Endodermal cell (in vitro differentiated cells): Measurements from ENCODE around the gene KMT2C. TPM values are rescaled to one million over a fixed set of nuclear protein-coding genes. Genes with fewer than 3 reads are reported as not detected.

Experiments used
- DNase-seq: peaks from one replicate; pipeline ENCODE4 v3.0.0-alpha.2; 2017
- H3K27ac ChIP-seq: 2 replicates; pipeline ENCODE4 v1.5.1; 2013; ENCODE audit warnings: mild to moderate bottlenecking, low read depth, low read length, moderate library complexity
- H3K27me3 ChIP-seq: 2 replicates; pipeline ENCODE4 v1.6.1; 2013; ENCODE audit warnings: mild to moderate bottlenecking, low read length, moderate library complexity; ENCODE audit not compliant: insufficient read depth, control insufficient read depth, poor library complexity, severe bottlenecking
- H3K36me3 ChIP-seq: 2 replicates; pipeline ENCODE4 v1.7.0; 2013; ENCODE audit warnings: mild to moderate bottlenecking, low read length, moderate library complexity; ENCODE audit not compliant: control insufficient read depth, insufficient read depth
- H3K4me1 ChIP-seq: one replicate; pipeline ENCODE4 v1.7.0; 2013; ENCODE audit warnings: low read length; ENCODE audit not compliant: control insufficient read depth, insufficient read depth
- H3K4me3 ChIP-seq: 2 replicates; pipeline ENCODE4 v1.5.1; 2013; ENCODE audit warnings: mild to moderate bottlenecking, low read length, moderate library complexity
- H3K9ac ChIP-seq: 2 replicates; pipeline ENCODE4 v1.6.1; 2013; ENCODE audit warnings: mild to moderate bottlenecking, low read length, moderate library complexity; ENCODE audit not compliant: poor library complexity, severe bottlenecking; ENCODE audit errors: extremely low read depth
- H3K9me3 ChIP-seq: 2 replicates; pipeline ENCODE4 v1.6.1; 2013; ENCODE audit warnings: mild to moderate bottlenecking, low read length, moderate library complexity; ENCODE audit not compliant: control insufficient read depth
- H3K27ac Mint-ChIP-seq: 2 replicates; pipeline ENCODE4 v1.8.0; 2020; ENCODE audit warnings: mixed read lengths
- H3K27me3 Mint-ChIP-seq: 2 replicates; pipeline ENCODE4 v1.8.0; 2021; ENCODE audit warnings: mild to moderate bottlenecking, mixed read lengths; ENCODE audit not compliant: insufficient read depth
- H3K36me3 Mint-ChIP-seq: 2 replicates; pipeline ENCODE4 v1.8.0; 2020; ENCODE audit warnings: low read depth, mixed read lengths
- H3K4me1 Mint-ChIP-seq: 2 replicates; pipeline ENCODE4 v1.8.0; 2020; ENCODE audit warnings: mixed read lengths
- H3K4me3 Mint-ChIP-seq: 2 replicates; pipeline ENCODE4 v1.8.0; 2020; ENCODE audit warnings: mild to moderate bottlenecking, moderate library complexity, mixed read lengths
- H3K9me3 Mint-ChIP-seq: 2 replicates; pipeline ENCODE4 v1.8.0; 2020; ENCODE audit warnings: mild to moderate bottlenecking, mixed read lengths
- WGBS, 2 experiments: methylation state at CpG; one replicate each; pipeline versions ENCODE4 v1.1.5 to v1.1.7; 2013; ENCODE audit warnings: missing lambda C conversion rate in 2 of 2, mixed read lengths in 1 of 2; ENCODE audit not compliant: insufficient coverage in 1 of 2, insufficient read length in 1 of 2; 5-methylcytosine and 5-hydroxymethylcytosine counted together
- total RNA-seq, 2 donors: library from RNA; stranded (reverse); fragmentation: NEBNext Ultra II Directional in 1 of 2; extraction: Animal tissue kit (Norgen Biotek cat#: 25700) in 1 of 2; gene quantifications; 2 replicates in 1 of 2; 3 replicates in 1 of 2; pipeline ENCODE4 v1.2.1, GENCODE V29; 2021
- TF ChIP-seq, protein P1 (sequence below): fragments of 200-600 bp; sonication (generic); conservative IDR thresholded peaks from 2 replicates; pipeline ENCODE4 v1.5.0; 2021; ENCODE audit warnings: antibody characterized with exemption, mild to moderate bottlenecking

Gene KMT2C
- total RNA-seq, 2 donors from 2014 or later = 54.3 to 60.6 TPM

- Mint-ChIP-seq H3K27me3 (no peaks in the 10 kb centered on the region), H3K9me3 (peaks cover 6% of the 10 kb centered on the region), H3K27ac (no peak overlapping the region), H3K4me3 (no peak overlapping the region), H3K4me1 (no peaks in the 10 kb centered on the region), H3K36me3 (peaks cover 87% of the 10 kb centered on the region)
- TF ChIP-seq, protein P1, sequence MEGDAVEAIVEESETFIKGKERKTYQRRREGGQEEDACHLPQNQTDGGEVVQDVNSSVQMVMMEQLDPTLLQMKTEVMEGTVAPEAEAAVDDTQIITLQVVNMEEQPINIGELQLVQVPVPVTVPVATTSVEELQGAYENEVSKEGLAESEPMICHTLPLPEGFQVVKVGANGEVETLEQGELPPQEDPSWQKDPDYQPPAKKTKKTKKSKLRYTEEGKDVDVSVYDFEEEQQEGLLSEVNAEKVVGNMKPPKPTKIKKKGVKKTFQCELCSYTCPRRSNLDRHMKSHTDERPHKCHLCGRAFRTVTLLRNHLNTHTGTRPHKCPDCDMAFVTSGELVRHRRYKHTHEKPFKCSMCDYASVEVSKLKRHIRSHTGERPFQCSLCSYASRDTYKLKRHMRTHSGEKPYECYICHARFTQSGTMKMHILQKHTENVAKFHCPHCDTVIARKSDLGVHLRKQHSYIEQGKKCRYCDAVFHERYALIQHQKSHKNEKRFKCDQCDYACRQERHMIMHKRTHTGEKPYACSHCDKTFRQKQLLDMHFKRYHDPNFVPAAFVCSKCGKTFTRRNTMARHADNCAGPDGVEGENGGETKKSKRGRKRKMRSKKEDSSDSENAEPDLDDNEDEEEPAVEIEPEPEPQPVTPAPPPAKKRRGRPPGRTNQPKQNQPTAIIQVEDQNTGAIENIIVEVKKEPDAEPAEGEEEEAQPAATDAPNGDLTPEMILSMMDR = no peak
- Histone ChIP-seq H3K4me1 (no peaks in the 10 kb centered on the region), H3K9ac (no peak overlapping the region), H3K9me3 (no peaks in the 10 kb centered on the region), H3K36me3 (peaks cover 94% of the 10 kb centered on the region), H3K27ac (no peak overlapping the region), H3K27me3 (no peaks in the 10 kb centered on the region), H3K4me3 (no peak overlapping the region)
- no peak for DNase-seq
- 94 to 95% methylated on average over 2 to 5 of the region's 5 CpGs for WGBS, 2 experiments
Observed at GRCh38 chr7:152148706-152149105, 287.1 kb downstream of the KMT2C start.

DNA sequence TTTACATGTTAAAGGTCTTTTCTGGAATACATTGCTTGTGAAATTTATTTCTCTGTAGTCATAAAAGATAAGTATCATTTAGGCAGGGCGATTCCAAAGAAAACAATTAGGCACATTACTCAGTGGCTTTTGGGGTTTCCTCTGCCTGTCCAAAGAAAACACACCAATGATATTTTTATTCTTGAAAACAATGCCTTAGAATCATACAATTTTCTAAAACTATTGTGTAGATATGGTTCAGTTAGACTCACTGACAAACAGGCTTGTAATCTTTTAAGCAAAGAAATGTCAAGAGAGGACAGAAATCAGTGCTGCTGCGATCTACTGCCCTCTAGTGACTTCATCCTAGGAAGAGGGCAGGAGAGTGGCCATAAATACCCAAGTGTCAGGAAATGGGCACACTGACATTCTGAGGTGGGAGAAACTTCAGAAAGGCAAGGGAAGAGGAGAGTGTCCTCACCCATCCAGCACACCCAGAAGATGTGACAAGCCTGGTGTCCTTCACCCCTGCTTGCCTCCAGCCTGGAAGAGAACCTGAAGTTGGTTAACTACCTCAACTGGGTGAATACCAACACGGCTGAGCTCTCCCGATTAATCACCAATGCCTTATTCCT is 289.8 kb downstream of the KMT2C start:
- Histone ChIP-seq H3K9ac (no peak overlapping the region), H3K4me1 (peaks cover 2% of the 10 kb centered on the region), H3K36me3 (peaks cover 91% of the 10 kb centered on the region), H3K27ac (no peak overlapping the region), H3K4me3 (no peak overlapping the region), H3K27me3 (no peaks in the 10 kb centered on the region), H3K9me3 (no peaks in the 10 kb centered on the region)
- Mint-ChIP-seq H3K9me3 (peaks cover 6% of the 10 kb centered on the region), H3K27ac (no peak overlapping the region), H3K36me3 (peaks cover 89% of the 10 kb centered on the region), H3K4me3 (no peak overlapping the region), H3K4me1 (peaks cover 2% of the 10 kb centered on the region), H3K27me3 (no peaks in the 10 kb centered on the region)
- DNase-seq = peak; percentile 75
- 83 to 86% methylated on average over 3 to 4 of the region's 4 CpGs for WGBS, 2 experiments
- TF ChIP-seq, protein P1 = peak; percentile 81

- H3K4me3 ChIP-seq = no peak overlapping the region
- no peak for DNase-seq
- Mint-ChIP-seq H3K27ac (no peak overlapping the region), H3K4me1 (peaks cover 2% of the 10 kb centered on the region), H3K36me3 (peaks cover 91% of the 10 kb centered on the region), H3K27me3 (no peaks in the 10 kb centered on the region), H3K9me3 (peaks cover 6% of the 10 kb centered on the region), H3K4me3 (no peak overlapping the region)
- peaks cover 91% of the 10 kb centered on the region for H3K36me3 ChIP-seq
- H3K4me1 ChIP-seq = peaks cover 2% of the 10 kb centered on the region
- H3K9ac ChIP-seq = no peak overlapping the region
- no peaks in the 10 kb centered on the region for H3K27me3 ChIP-seq
- TF ChIP-seq, protein P1 = no peak
- 95 to 96% methylated on average over 11 to 12 of the region's 12 CpGs for WGBS, 2 experiments
- H3K9me3 ChIP-seq = no peaks in the 10 kb centered on the region
- no peak overlapping the region for H3K27ac ChIP-seq
Observed at GRCh38 chr7:152144557-152145245, 291.1 kb downstream of the KMT2C start.
